ENCODE data around the gene DROSHA. TPM values are rescaled to one million over a fixed set of nuclear protein-coding genes. Genes with fewer than 3 reads are reported as not detected.

DROSHA gene
- polyA plus RNA-seq, 1 experiment = 27.6 TPM

- Histone ChIP-seq H3K36me3 (ENCODE audit: control insufficient read depth, insufficient read depth, low read length) (no peaks in the 10 kb centered on the region), H3K4me3 (ENCODE audit: low read depth, low read length) (no peak overlapping the region), H3K27me3 (ENCODE audit: control insufficient read depth, insufficient read depth, low read length) (no peaks in the 10 kb centered on the region)
- CTCF ChIA-PET = no interaction called here
- POLR2A ChIA-PET = no interaction called here
- no peak for DNase-seq (ENCODE audit: low read depth)
- TF ChIP-seq CTCF (IDR thresholded peaks at IDR 0.05; ENCODE audit: insufficient read depth, low read depth, low read length) = no peak
Measured at GRCh38 chr5:31392061-31392460, 139.8 kb downstream of the DROSHA start.

GRCh38 chr5:31390256-31390655 is 141.6 kb downstream of the DROSHA start:
- CTCF ChIA-PET = no interaction called here
- POLR2A ChIA-PET = no interaction called here

GRCh38 chr5:31385774-31386537 is 145.9 kb downstream of the DROSHA start:
- ChIA-PET POLR2A (no interaction called here), CTCF (no interaction called here)
- Histone ChIP-seq H3K27me3 (ENCODE audit: control insufficient read depth, insufficient read depth, low read length) (no peaks in the 10 kb centered on the region), H3K36me3 (ENCODE audit: control insufficient read depth, insufficient read depth, low read length) (no peaks in the 10 kb centered on the region), H3K4me3 (ENCODE audit: low read depth, low read length) (no peak overlapping the region)
- DNase-seq (ENCODE audit: low read depth) = no peak
- no peak for TF ChIP-seq CTCF (IDR thresholded peaks at IDR 0.05; ENCODE audit: insufficient read depth, low read depth, low read length)

More at GRCh38 chr5:31390256-31390655, 141.6 kb downstream of the DROSHA start:
- no peak for DNase-seq (ENCODE audit: low read depth)
- Histone ChIP-seq H3K4me3 (ENCODE audit: low read depth, low read length) (no peak overlapping the region), H3K27me3 (ENCODE audit: control insufficient read depth, insufficient read depth, low read length) (no peaks in the 10 kb centered on the region), H3K36me3 (ENCODE audit: control insufficient read depth, insufficient read depth, low read length) (no peaks in the 10 kb centered on the region)
- TF ChIP-seq CTCF (IDR thresholded peaks at IDR 0.05; ENCODE audit: insufficient read depth, low read depth, low read length) = no peak

- H3K36me3 ChIP-seq (ENCODE audit: control insufficient read depth, insufficient read depth, low read length) = no peaks in the 10 kb centered on the region
- TF ChIP-seq CTCF (IDR thresholded peaks at IDR 0.05; ENCODE audit: insufficient read depth, low read depth, low read length) = no peak
- CTCF ChIA-PET = interaction anchor here (0.9 to 1.2 kb wide), 3 partner anchors 9 to 30 kb away, joined by 3 to 4 read pairs (median 3); no protein-coding TSS in a partner anchor
- H3K4me3 ChIP-seq (ENCODE audit: low read depth, low read length) = no peak overlapping the region
- DNase-seq (ENCODE audit: low read depth) = no peak
- no peaks in the 10 kb centered on the region for H3K27me3 ChIP-seq (ENCODE audit: control insufficient read depth, insufficient read depth, low read length)
- POLR2A ChIA-PET = no interaction called here
Measured at GRCh38 chr5:31383734-31384133, 148.2 kb downstream of the DROSHA start.

- no peak for DNase-seq (ENCODE audit: low read depth)
- ChIA-PET CTCF (no interaction called here), POLR2A (no interaction called here)
- H3K27me3 ChIP-seq (ENCODE audit: control insufficient read depth, insufficient read depth, low read length) = no peaks in the 10 kb centered on the region
- H3K4me3 ChIP-seq (ENCODE audit: low read depth, low read length) = no peak overlapping the region
- TF ChIP-seq CTCF (IDR thresholded peaks at IDR 0.05; ENCODE audit: insufficient read depth, low read depth, low read length) = no peak
- H3K36me3 ChIP-seq (ENCODE audit: control insufficient read depth, insufficient read depth, low read length) = no peaks in the 10 kb centered on the region
Measured at GRCh38 chr5:31382051-31382878, 149.6 kb downstream of the DROSHA start.

Measured in BJ (cell line).